ENCODE data around the gene MIPOL1.

GRCh38 chr14:37168721-37169120 lies 29.0 kb upstream of the MIPOL1 start:
- TF ChIP-seq POLR2AphosphoS5 (IDR thresholded peaks at IDR 0.05; ENCODE audit: low read depth) = no peak
- no peak for TF ChIP-seq CTCF (conservative IDR thresholded peaks at IDR 0.05; ENCODE audit: low read depth in 2 of 2)
- no peak for TF ChIP-seq EZH2 (IDR thresholded peaks at IDR 0.05; ENCODE audit: low read depth, unreplicated experiment)
- no peak for TF ChIP-seq REST (IDR thresholded peaks at IDR 0.05; ENCODE audit: unreplicated experiment)
- TF ChIP-seq EZH2phosphoT487 (IDR thresholded peaks at IDR 0.05; ENCODE audit: unreplicated experiment) = no peak
- TF ChIP-seq JUNB (IDR thresholded peaks at IDR 0.05; ENCODE audit: unreplicated experiment) = no peak
- no peak for TF ChIP-seq ZNF114 (CRISPR knock-in tag; IDR thresholded peaks at IDR 0.05)
- TF ChIP-seq CREB1 (CRISPR knock-in tag; IDR thresholded peaks at IDR 0.05; ENCODE audit: low read depth) = no peak
- TF ChIP-seq STAT1 (IDR thresholded peaks at IDR 0.05; ENCODE audit: unreplicated experiment) = no peak
- no peak for TF ChIP-seq ETS1 (IDR thresholded peaks at IDR 0.05)

Data from GM23338 (cell line).